Tibial nerve (tissue), 4 donors: ENCODE data around the gene MID1IP1.

Experiments used
- EP300 ChIP-seq, 2 donors: sonication (generic); formaldehyde crosslinking; IDR thresholded peaks; one replicate each; pipeline ENCODE4 v1.6.1; 2017; ENCODE audit warnings: antibody characterized with exemption in 2 of 2, mild to moderate bottlenecking in 1 of 2
- POLR2A ChIP-seq, 2 donors: fragments of 450-650 bp; IDR thresholded peaks; one replicate each; pipeline ENCODE4 v1.6.1; 2017; ENCODE audit warnings: antibody characterized with exemption in 2 of 2, mild to moderate bottlenecking in 2 of 2, moderate library complexity in 2 of 2
- TF ChIP-seq, protein P1 (sequence below), 5 experiments: fragments of 200-600 bp in 3 of 5; fragments of 450-650 bp in 2 of 5; sonication (generic) in 3 of 5; IDR thresholded peaks; one replicate each; pipeline ENCODE4 v1.5.1; 2016 to 2019; ENCODE audit warnings: antibody characterized with exemption in 5 of 5, mild to moderate bottlenecking in 3 of 5, moderate library complexity in 2 of 5

DNA sequence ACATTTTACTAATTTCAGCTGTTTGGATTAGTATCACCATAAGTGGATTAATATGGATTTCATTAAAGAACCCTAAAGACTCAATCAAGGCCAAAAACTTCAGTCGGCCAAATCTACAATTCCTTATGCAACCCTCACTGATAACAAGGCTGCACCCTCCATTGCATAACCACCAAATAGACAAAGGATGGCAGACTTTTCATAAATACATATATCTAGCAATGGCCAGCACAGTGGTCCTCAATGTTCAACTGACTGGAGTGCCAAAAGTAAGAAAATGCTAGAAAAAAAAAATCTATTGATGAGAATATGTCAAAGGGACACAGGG is 46.6 kb downstream of the MID1IP1 start:
- no peak for TF ChIP-seq POLR2A (IDR thresholded peaks at IDR 0.05)
- TF ChIP-seq, protein P1, sequence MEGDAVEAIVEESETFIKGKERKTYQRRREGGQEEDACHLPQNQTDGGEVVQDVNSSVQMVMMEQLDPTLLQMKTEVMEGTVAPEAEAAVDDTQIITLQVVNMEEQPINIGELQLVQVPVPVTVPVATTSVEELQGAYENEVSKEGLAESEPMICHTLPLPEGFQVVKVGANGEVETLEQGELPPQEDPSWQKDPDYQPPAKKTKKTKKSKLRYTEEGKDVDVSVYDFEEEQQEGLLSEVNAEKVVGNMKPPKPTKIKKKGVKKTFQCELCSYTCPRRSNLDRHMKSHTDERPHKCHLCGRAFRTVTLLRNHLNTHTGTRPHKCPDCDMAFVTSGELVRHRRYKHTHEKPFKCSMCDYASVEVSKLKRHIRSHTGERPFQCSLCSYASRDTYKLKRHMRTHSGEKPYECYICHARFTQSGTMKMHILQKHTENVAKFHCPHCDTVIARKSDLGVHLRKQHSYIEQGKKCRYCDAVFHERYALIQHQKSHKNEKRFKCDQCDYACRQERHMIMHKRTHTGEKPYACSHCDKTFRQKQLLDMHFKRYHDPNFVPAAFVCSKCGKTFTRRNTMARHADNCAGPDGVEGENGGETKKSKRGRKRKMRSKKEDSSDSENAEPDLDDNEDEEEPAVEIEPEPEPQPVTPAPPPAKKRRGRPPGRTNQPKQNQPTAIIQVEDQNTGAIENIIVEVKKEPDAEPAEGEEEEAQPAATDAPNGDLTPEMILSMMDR (IDR thresholded peaks at IDR 0.05), result no peak
- no peak for TF ChIP-seq EP300 (IDR thresholded peaks at IDR 0.05)
